Measurements from ENCODE around the gene SLX4IP.

SLX4IP gene

GRCh38 chr20:10637563-10637962 lies 202.5 kb downstream of the SLX4IP start:
- TF ChIP-seq, protein P1, sequence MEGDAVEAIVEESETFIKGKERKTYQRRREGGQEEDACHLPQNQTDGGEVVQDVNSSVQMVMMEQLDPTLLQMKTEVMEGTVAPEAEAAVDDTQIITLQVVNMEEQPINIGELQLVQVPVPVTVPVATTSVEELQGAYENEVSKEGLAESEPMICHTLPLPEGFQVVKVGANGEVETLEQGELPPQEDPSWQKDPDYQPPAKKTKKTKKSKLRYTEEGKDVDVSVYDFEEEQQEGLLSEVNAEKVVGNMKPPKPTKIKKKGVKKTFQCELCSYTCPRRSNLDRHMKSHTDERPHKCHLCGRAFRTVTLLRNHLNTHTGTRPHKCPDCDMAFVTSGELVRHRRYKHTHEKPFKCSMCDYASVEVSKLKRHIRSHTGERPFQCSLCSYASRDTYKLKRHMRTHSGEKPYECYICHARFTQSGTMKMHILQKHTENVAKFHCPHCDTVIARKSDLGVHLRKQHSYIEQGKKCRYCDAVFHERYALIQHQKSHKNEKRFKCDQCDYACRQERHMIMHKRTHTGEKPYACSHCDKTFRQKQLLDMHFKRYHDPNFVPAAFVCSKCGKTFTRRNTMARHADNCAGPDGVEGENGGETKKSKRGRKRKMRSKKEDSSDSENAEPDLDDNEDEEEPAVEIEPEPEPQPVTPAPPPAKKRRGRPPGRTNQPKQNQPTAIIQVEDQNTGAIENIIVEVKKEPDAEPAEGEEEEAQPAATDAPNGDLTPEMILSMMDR (IDR thresholded peaks at IDR 0.05; ENCODE audit: low read depth, low read length, missing control alignments), result no peak
- DNase-seq (ENCODE audit: extremely low read depth, low read depth), result no peak
- H3K4me3 ChIP-seq (replicated peaks; ENCODE audit: low read depth, low read length), result no peak overlapping the region

DNA sequence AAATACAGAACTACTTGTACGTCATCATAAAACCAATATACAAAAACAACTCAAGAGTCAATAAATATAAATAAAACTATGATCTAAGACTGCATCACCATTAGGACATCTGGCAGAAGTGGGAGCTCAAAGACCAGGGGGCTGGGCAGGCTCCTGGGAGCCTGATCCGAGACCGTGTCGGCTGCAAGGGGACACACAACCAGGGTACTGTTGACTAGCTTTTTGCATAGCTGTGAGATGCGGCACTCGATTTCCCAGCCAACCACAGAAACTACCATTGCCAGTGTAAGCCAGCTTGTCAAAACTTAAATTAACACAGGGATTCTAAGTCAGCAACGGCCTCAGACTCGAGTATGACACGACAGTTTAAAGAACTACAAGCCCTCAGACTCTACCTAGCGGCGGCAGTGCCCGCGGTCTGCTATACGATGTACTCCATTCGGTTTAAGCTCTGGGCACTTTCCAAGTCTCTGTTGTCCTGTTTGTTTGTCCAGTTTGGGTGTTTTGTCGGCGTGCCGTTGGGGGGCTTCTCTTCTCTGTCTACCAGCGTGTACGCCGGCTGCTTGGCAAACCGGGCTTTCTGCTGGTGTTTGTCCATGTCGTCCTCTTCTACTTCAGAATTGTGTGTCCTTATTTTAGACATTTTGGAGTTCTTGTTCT lies 204.1 kb downstream of the SLX4IP start:
- TF ChIP-seq, protein P1 (IDR thresholded peaks at IDR 0.05; ENCODE audit: low read depth, low read length, missing control alignments), result no peak
- DNase-seq (ENCODE audit: extremely low read depth, low read depth), result no peak
- H3K4me3 ChIP-seq (replicated peaks; ENCODE audit: low read depth, low read length), result no peak overlapping the region

GRCh38 chr20:10639737-10640556 lies 204.8 kb downstream of the SLX4IP start:
- DNase-seq (ENCODE audit: extremely low read depth, low read depth), result no peak
- TF ChIP-seq, protein P1 (IDR thresholded peaks at IDR 0.05; ENCODE audit: low read depth, low read length, missing control alignments), result no peak
- H3K4me3 ChIP-seq (replicated peaks; ENCODE audit: low read depth, low read length), result no peak overlapping the region

GRCh38 chr20:10640897-10641296 lies 205.8 kb downstream of the SLX4IP start:
- TF ChIP-seq, protein P1 (IDR thresholded peaks at IDR 0.05; ENCODE audit: low read depth, low read length, missing control alignments), result no peak
- no peak overlapping the region for H3K4me3 ChIP-seq (replicated peaks; ENCODE audit: low read depth, low read length)
- DNase-seq (ENCODE audit: extremely low read depth, low read depth), result no peak

- TF ChIP-seq, protein P1 (IDR thresholded peaks at IDR 0.05; ENCODE audit: low read depth, low read length, missing control alignments), result no peak
- no peak for DNase-seq (ENCODE audit: extremely low read depth, low read depth)
- no peak overlapping the region for H3K4me3 ChIP-seq (replicated peaks; ENCODE audit: low read depth, low read length)
Observed at GRCh38 chr20:10641467-10641866, 206.4 kb downstream of the SLX4IP start.

GRCh38 chr20:10641893-10642292 lies 206.8 kb downstream of the SLX4IP start:
- TF ChIP-seq, protein P1 (IDR thresholded peaks at IDR 0.05; ENCODE audit: low read depth, low read length, missing control alignments), result no peak
- no peak for DNase-seq (ENCODE audit: extremely low read depth, low read depth)
- H3K4me3 ChIP-seq (replicated peaks; ENCODE audit: low read depth, low read length), result no peak overlapping the region
